H1 (cell line): ENCODE data around the gene CCDC127. TPM values are rescaled to one million over a fixed set of nuclear protein-coding genes. Genes with fewer than 3 reads are reported as not detected.
"Not testable (repeated sequence)": the region's sequence is repeated elsewhere in the genome, so short reads cannot be mapped to it uniquely, and the experiment has no call there.

Experiments
- CTCF ChIA-PET: fragments of 300-600 bp; sonication (Branson Sonifier 250); formaldehyde crosslinking; loops from one replicate; lab custom pipeline; 2021; ENCODE audit not compliant: partially characterized antibody; lab: Charles Lee
- POLR2A ChIA-PET: fragments of 300-600 bp; sonication (Branson Sonifier 250); formaldehyde crosslinking; loops from one replicate; lab custom pipeline; 2021; ENCODE audit warnings: inconsistent platforms; ENCODE audit not compliant: partially characterized antibody; lab: Charles Lee
- DNase-seq, 2 experiments: peaks; one replicate each; pipeline versions ENCODE4 v3.0.0 to v3.0.0-alpha.2; 2010 to 2022; ENCODE audit warnings: low spot score in 2 of 2, low read depth in 1 of 2, mixed read lengths in 1 of 2
- FAIRE-seq: peaks from 2 replicates; lab custom pipeline; 2011; peaks lifted over from hg19 to GRCh38; lab: Jason Lieb, UNC
- H2AFZ ChIP-seq: 2 replicates; pipeline ENCODE4 v1.8.1; 2012; ENCODE audit warnings: low read length, inconsistent platforms
- H2AK5ac ChIP-seq: 2 replicates; pipeline ENCODE4 v1.6.1; 2013; ENCODE audit warnings: low read depth, low read length
- H2BK120ac ChIP-seq: replicated peaks from 2 replicates; pipeline ENCODE3; 2013; ENCODE audit warnings: low read depth, low read length, inconsistent platforms
- H2BK12ac ChIP-seq: 2 replicates; pipeline ENCODE4 v1.6.1; 2013; ENCODE audit warnings: low read depth, low read length
- H2BK15ac ChIP-seq: 2 replicates; pipeline ENCODE4 v1.6.1; 2013; ENCODE audit warnings: low read length
- H2BK20ac ChIP-seq: 2 replicates; pipeline ENCODE4 v1.6.1; 2013; ENCODE audit warnings: low read length
- H2BK5ac ChIP-seq: 2 replicates; pipeline ENCODE4 v1.6.1; 2013; ENCODE audit warnings: low read depth, low read length
- H3K14ac ChIP-seq: 2 replicates; pipeline ENCODE4 v1.6.1; 2013; ENCODE audit warnings: inconsistent platforms; ENCODE audit not compliant: insufficient read length
- H3K18ac ChIP-seq: 2 replicates; pipeline ENCODE4 v1.6.1; 2013; ENCODE audit warnings: low read length; ENCODE audit errors: extremely low read depth
- H3K23ac ChIP-seq: 2 replicates; pipeline ENCODE4 v1.6.1; 2013; ENCODE audit warnings: inconsistent platforms; ENCODE audit not compliant: insufficient read length
- H3K23me2 ChIP-seq: 2 replicates; pipeline ENCODE4 v1.6.1; 2013; ENCODE audit warnings: low read depth, low read length
- H3K27ac ChIP-seq: 2 replicates; pipeline ENCODE4 v1.6.1; 2011; ENCODE audit warnings: low read depth, low read length, inconsistent platforms
- H3K27me3 ChIP-seq, 4 experiments: replicated peaks in 1 of 4; 1 replicate in 1 of 4; 2 replicates in 3 of 4; pipeline versions ENCODE4 v1.6.1 to v1.8.1; 2011 to 2013; ENCODE audit warnings: low read length in 3 of 4, mild to moderate bottlenecking in 3 of 4, inconsistent platforms in 2 of 4, mixed read lengths in 2 of 4, moderate library complexity in 1 of 4; ENCODE audit not compliant: control insufficient read depth in 3 of 4, insufficient read depth in 3 of 4; ENCODE audit errors: extremely low read depth in 1 of 4
- H3K36me3 ChIP-seq, 4 experiments: 2 replicates each; pipeline versions ENCODE4 v1.6.1 to v1.8.1; 2011 to 2013; ENCODE audit warnings: mild to moderate bottlenecking in 4 of 4, low read length in 3 of 4, moderate library complexity in 2 of 4, control low read depth in 1 of 4, inconsistent platforms in 1 of 4; ENCODE audit not compliant: insufficient read depth in 4 of 4, control insufficient read depth in 2 of 4
- H3K4ac ChIP-seq: replicated peaks from 2 replicates; pipeline ENCODE3; 2013; ENCODE audit warnings: low read length, low read depth, mixed read lengths, inconsistent platforms; ENCODE audit not compliant: insufficient read length
- H3K4me1 ChIP-seq, 4 experiments: replicated peaks in 1 of 4; 1 replicate in 1 of 4; 2 replicates in 3 of 4; pipeline versions ENCODE4 v1.6.1 to v1.8.1; 2011 to 2013; ENCODE audit warnings: low read length in 3 of 4, inconsistent platforms in 2 of 4, mixed read lengths in 1 of 4; ENCODE audit not compliant: insufficient read depth in 4 of 4, control insufficient read depth in 3 of 4
- H3K4me2 ChIP-seq, 2 experiments: 2 replicates each; pipeline versions ENCODE4 v1.6.1 to v1.8.1; 2011 to 2013; ENCODE audit warnings: low read depth in 2 of 2, low read length in 2 of 2, control low read depth in 1 of 2, inconsistent platforms in 1 of 2, mild to moderate bottlenecking in 1 of 2; ENCODE audit not compliant: insufficient read depth in 1 of 2
- H3K4me3 ChIP-seq, 4 experiments: fragments of 200-600, 300-600 bp in 1 of 4; sonication (generic), shearing (Covaris generic), sonication (Bioruptor Twin) in 1 of 4; 2 replicates each; pipeline versions ENCODE4 v1.5.1 to v1.8.1; 2011 to 2016; ENCODE audit warnings: low read length in 4 of 4, low read depth in 3 of 4, control low read depth in 2 of 4, inconsistent platforms in 2 of 4, mild to moderate bottlenecking in 2 of 4, mixed read lengths in 1 of 4, moderate library complexity in 1 of 4; ENCODE audit not compliant: insufficient read depth in 2 of 4; ENCODE audit errors: extremely low read depth in 1 of 4
- H3K56ac ChIP-seq: replicated peaks from 2 replicates; pipeline ENCODE3; 2013; ENCODE audit warnings: low read depth, mild to moderate bottlenecking, mixed read lengths, low read length, inconsistent platforms; ENCODE audit not compliant: insufficient read length
- H3K79me1 ChIP-seq: 2 replicates; pipeline ENCODE4 v1.6.1; 2013; ENCODE audit warnings: low read depth, low read length, control low read depth
- H3K79me2 ChIP-seq, 2 experiments: 2 replicates each; pipeline versions ENCODE4 v1.6.1 to v1.8.1; 2012 to 2013; ENCODE audit warnings: low read length in 2 of 2, mild to moderate bottlenecking in 2 of 2, inconsistent platforms in 1 of 2; ENCODE audit not compliant: insufficient read depth in 2 of 2, control insufficient read depth in 1 of 2
- H3K9ac ChIP-seq, 4 experiments: replicated peaks in 1 of 4; 1 replicate in 1 of 4; 2 replicates in 3 of 4; pipeline versions ENCODE4 v1.6.1 to v1.8.1; 2011 to 2013; ENCODE audit warnings: low read depth in 3 of 4, low read length in 3 of 4, control low read depth in 2 of 4, mild to moderate bottlenecking in 2 of 4, moderate library complexity in 2 of 4, inconsistent platforms in 1 of 4; ENCODE audit errors: extremely low read depth in 1 of 4
- H3K9me3 ChIP-seq, 2 experiments: 2 replicates each; pipeline versions ENCODE4 v1.6.1 to v1.8.1; 2012 to 2013; ENCODE audit warnings: mild to moderate bottlenecking in 2 of 2, moderate library complexity in 2 of 2, control low read depth in 1 of 2, inconsistent platforms in 1 of 2, low read depth in 1 of 2, low read length in 1 of 2, mixed read lengths in 1 of 2; ENCODE audit not compliant: insufficient read depth in 2 of 2
- H4K20me1 ChIP-seq, 2 experiments: replicated peaks in 1 of 2; 2 replicates each; pipeline versions ENCODE3 to v1.8.1; 2011 to 2013; ENCODE audit warnings: inconsistent platforms in 2 of 2, low read length in 2 of 2, mild to moderate bottlenecking in 1 of 2; ENCODE audit not compliant: insufficient read depth in 2 of 2, control insufficient read depth in 1 of 2
- H4K5ac ChIP-seq: 2 replicates; pipeline ENCODE4 v1.6.1; 2013; ENCODE audit warnings: low read length, low read depth, mixed read lengths, inconsistent platforms; ENCODE audit not compliant: insufficient read length
- H4K8ac ChIP-seq: 2 replicates; pipeline ENCODE4 v1.8.0; 2013; ENCODE audit warnings: mild to moderate bottlenecking, moderate library complexity, low read length, inconsistent platforms; ENCODE audit not compliant: insufficient read depth; ENCODE audit errors: extremely low read depth
- H4K91ac ChIP-seq: replicated peaks from 2 replicates; pipeline ENCODE3; 2013; ENCODE audit warnings: low read length, mixed read lengths, inconsistent platforms; ENCODE audit not compliant: insufficient read length
- WGBS, 2 experiments: shearing (Covaris generic) in 1 of 2; methylation state at CpG; one replicate each; pipeline versions ENCODE4 v1.1.6 to v1.1.7; 2013 to 2015; ENCODE audit warnings: low lambda C conversion rate in 2 of 2, mixed read lengths in 2 of 2, inconsistent platforms in 1 of 2, low coverage in 1 of 2, missing lambda C conversion rate in 1 of 2; ENCODE audit not compliant: insufficient replicate concordance in 2 of 2, insufficient coverage in 1 of 2, insufficient read length in 1 of 2; ENCODE audit errors: extremely low coverage in 1 of 2, missing lambda C conversion rate in 1 of 2; 5-methylcytosine and 5-hydroxymethylcytosine counted together
- polyA plus RNA-seq, 7 experiments: library from polyadenylated mRNA; depleted of rRNA in 3 of 7; stranded (reverse) in 5 of 7; unstranded in 2 of 7; fragments of >200 nt in 5 of 7; fragments of 200-250 nt in 2 of 7; gene quantifications; 1 replicate in 5 of 7; 2 replicates in 1 of 7; 4 replicates in 1 of 7; pipeline versions ENCODE4 v1.2.1 to v1.2.3, GENCODE V29; 2011 to 2013; ENCODE audit warnings: missing spikeins in 2 of 7, mixed read lengths in 2 of 7
- total RNA-seq: library from RNA; stranded (reverse); fragmentation: NEBNext Ultra II Directional; extraction: Animal tissue kit (Norgen Biotek cat#: 25700); gene quantifications from 2 replicates; pipeline ENCODE4 v1.2.1, GENCODE V29; 2021

Gene CCDC127
- total and polyA plus RNA-seq, 2 of the 8 experiments (the other 6 are each of a cell fraction or from before 2014, with no cell fraction given), result 2.9 to 8.0 TPM

DNA sequence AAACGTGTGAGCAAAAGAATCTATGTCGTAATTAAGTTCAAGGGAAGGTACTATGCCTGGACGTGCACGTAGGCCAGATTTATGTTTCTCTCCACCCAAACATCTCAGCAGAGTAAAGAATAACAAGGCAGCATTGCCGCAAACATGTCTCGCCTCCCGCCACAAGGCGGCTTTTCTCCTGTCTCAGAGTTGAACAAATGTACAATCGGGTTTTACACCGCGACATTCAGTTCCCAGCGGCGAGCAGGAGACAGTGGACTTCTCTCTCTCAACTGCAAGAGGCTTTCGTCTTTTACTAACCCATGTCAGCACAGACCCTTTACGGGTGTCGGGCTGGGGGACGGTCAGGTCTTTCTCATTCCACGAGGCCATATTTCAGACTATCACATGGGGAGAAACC, 20.9 kb downstream of the CCDC127 start:
- H2BK12ac ChIP-seq, H2BK120ac ChIP-seq, H3K79me1 ChIP-seq, H2AK5ac ChIP-seq, H3K23ac ChIP-seq, H4K91ac ChIP-seq, H3K9ac ChIP-seq, H2BK20ac ChIP-seq, H4K5ac ChIP-seq, H3K79me2 ChIP-seq, H3K56ac ChIP-seq, H3K23me2 ChIP-seq, H2BK15ac ChIP-seq, H4K20me1 ChIP-seq, H3K27ac ChIP-seq, H3K4me2 ChIP-seq, H3K36me3 ChIP-seq, H2AFZ ChIP-seq, FAIRE-seq, DNase-seq, H3K4me1 ChIP-seq, H3K18ac ChIP-seq, H3K9me3 ChIP-seq, H2BK5ac ChIP-seq, H4K8ac ChIP-seq, H3K4me3 ChIP-seq, POLR2A ChIA-PET, H3K14ac ChIP-seq, H3K27me3 ChIP-seq, CTCF ChIA-PET, H3K4ac ChIP-seq: not testable (repeated sequence)
- WGBS, 2 experiments, result 68% methylated on average over 18 of the region's 18 CpGs; no CpG with 5 or more reads in 1 of the 2 experiments
